ENCODE data around the gene SLC30A2. TPM values are rescaled to one million over a fixed set of nuclear protein-coding genes. Genes with fewer than 3 reads are reported as not detected.

SLC30A2 gene
- total and polyA plus RNA-seq, 9 of the 15 experiments (the other 6 are each of a cell fraction or from before 2014, with no cell fraction given): 0.01 to 0.18 (median 0.06) TPM; not detected in 3

GRCh38 chr1:26094076-26094669 is 48.3 kb upstream of the SLC30A2 start (continued):
- TF ChIP-seq MEIS2 (IDR thresholded peaks at IDR 0.05; ENCODE audit: partially characterized antibody) (peak; percentile 89), RUNX1 (IDR thresholded peaks at IDR 0.05; ENCODE audit: low read depth) (no peak), POLR2H (tag; IDR thresholded peaks at IDR 0.05; ENCODE audit: low read depth) (no peak), TFE3 (CRISPR knock-in tag; IDR thresholded peaks at IDR 0.05) (0 out of 2 replicates have a peak, but pooled peaks have one; percentile 4), RFX1 (IDR thresholded peaks at IDR 0.05) (no peak; the same call in 1 of the 2 replicates), TEAD4 (IDR thresholded peaks at IDR 0.05; ENCODE audit: low read length) (0 out of 2 replicates have a peak, but pooled peaks have one; percentile 4), TEAD4 (CRISPR knock-in tag; IDR thresholded peaks at IDR 0.05; ENCODE audit: borderline replicate concordance) (no peak), FOSL1 (tag; conservative IDR thresholded peaks at IDR 0.05) (0 out of 2 replicates have a peak, but pooled peaks have one; percentile 26), THAP12 (CRISPR knock-in tag; IDR thresholded peaks at IDR 0.05) (0 out of 2 replicates have a peak, but pooled peaks have one; percentile 16), ATF3 (IDR thresholded peaks at IDR 0.05) (no peak), ATF3 (CRISPR knock-in tag; conservative IDR thresholded peaks at IDR 0.05) (0 out of 2 replicates have a peak, but pooled peaks have one; percentile 21), KDM5B (IDR thresholded peaks at IDR 0.05; ENCODE audit: insufficient replicate concordance, low read depth, low read length) (peak; percentile 39), ARID3B (CRISPR knock-in tag; IDR thresholded peaks at IDR 0.05; ENCODE audit: borderline replicate concordance) (0 out of 2 replicates have a peak, but pooled peaks have one; percentile 69), PML (IDR thresholded peaks at IDR 0.05; ENCODE audit: low read length) (0 out of 2 replicates have a peak, but pooled peaks have one; percentile 15), L3MBTL2 (IDR thresholded peaks at IDR 0.05) (peak; percentile 57), SMAD4 (CRISPR knock-in tag; conservative IDR thresholded peaks at IDR 0.05) (0 out of 2 replicates have a peak, but pooled peaks have one; percentile 7)
